ENCODE measurements around the gene MANSC4.
"Not testable (repeated sequence)": the region's sequence is repeated elsewhere in the genome, so short reads cannot be mapped to it uniquely, and the experiment has no call there.

MANSC4 gene

DNA sequence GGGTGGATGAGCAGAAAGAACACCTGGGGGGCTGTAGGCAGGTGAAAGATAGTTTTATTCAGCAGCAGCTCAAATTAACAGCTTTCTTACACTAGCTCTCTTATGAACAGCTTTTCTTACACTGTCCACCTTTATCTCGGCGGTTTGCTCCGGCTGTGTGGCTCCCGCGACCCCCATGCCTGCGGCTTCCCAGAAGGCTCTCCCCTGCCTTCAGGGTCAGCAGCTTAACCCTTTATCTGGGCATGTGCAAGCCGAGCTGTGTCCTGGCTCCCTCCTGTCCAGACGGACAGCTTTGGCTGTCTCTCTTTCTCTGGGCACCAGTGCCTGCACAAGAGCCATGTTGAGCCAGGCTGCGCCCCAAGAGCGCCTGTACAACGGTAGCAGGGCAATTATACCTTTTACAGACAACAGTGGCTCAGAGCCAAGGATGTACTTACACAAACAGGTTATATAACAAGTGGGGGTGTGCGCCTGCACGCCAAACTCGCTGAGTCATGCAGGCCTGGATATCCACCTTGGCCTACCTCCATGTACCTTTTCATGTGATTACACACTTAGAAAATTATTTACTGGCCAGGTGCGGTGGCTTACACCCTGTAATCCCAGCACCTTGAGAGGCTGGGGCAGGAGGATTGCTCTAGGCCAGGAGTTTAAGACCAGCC lies 28.5 kb downstream of the MANSC4 start:
- Histone ChIP-seq H3K27ac (ENCODE audit: low read depth, low read length) (no peak overlapping the region), H3K4me1 (ENCODE audit: control insufficient read depth, insufficient read depth, low read length) (no peaks in the 10 kb centered on the region), H3K9me3 (ENCODE audit: control insufficient read depth, insufficient read depth, low read depth, low read length) (no peaks in the 10 kb centered on the region), H3K36me3 (ENCODE audit: control insufficient read depth, insufficient read depth, low read length) (peaks cover 18% of the 10 kb centered on the region), H3K4me3 (ENCODE audit: low read depth, low read length) (no peak overlapping the region), H3K27me3 (ENCODE audit: control insufficient read depth, insufficient read depth, low read length) (no peaks in the 10 kb centered on the region), H3K9ac (ENCODE audit: low read length) (no peak overlapping the region)

DNA sequence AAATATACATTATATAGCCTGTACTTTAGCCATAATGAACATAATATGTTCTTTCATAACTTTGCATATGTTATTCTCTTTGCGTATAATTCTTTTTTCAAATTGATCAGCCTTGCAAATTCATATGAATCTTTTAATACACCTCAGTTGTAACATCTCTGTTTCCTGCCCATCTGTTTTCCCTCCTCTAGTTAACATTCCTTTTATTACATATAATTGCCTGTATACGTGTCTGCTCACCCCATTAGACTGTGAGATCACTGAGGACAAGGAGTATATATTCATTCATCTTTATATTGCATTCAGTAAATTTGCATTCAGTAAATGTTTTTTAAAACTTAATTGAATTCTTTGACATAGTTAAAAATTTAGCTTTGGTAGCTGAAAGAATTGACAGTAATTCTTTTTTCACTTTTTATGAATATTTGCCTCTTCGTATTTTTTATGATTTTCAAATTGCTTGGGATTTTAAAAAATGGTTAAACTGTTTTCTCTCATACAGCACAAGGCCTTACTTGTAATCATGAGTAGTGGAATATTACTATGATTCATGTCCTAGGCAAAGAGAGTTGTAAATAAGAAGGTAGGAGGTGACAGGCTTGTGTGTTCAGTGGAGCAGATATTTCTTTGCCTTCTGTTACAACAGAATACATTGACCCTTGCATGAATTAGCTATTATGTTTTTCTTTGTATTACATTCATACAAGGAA lies 32.8 kb downstream of the MANSC4 start:
- Histone ChIP-seq H3K9ac (ENCODE audit: low read length) (no peak overlapping the region), H3K9me3 (ENCODE audit: control insufficient read depth, insufficient read depth, low read depth, low read length) (no peaks in the 10 kb centered on the region), H3K36me3 (ENCODE audit: control insufficient read depth, insufficient read depth, low read length) (peaks cover 33% of the 10 kb centered on the region), H3K27me3 (ENCODE audit: control insufficient read depth, insufficient read depth, low read length) (no peaks in the 10 kb centered on the region), H3K4me1 (ENCODE audit: control insufficient read depth, insufficient read depth, low read length) (no peaks in the 10 kb centered on the region), H3K27ac (ENCODE audit: low read depth, low read length) (no peak overlapping the region), H3K4me3 (ENCODE audit: low read depth, low read length) (no peak overlapping the region)

DNA sequence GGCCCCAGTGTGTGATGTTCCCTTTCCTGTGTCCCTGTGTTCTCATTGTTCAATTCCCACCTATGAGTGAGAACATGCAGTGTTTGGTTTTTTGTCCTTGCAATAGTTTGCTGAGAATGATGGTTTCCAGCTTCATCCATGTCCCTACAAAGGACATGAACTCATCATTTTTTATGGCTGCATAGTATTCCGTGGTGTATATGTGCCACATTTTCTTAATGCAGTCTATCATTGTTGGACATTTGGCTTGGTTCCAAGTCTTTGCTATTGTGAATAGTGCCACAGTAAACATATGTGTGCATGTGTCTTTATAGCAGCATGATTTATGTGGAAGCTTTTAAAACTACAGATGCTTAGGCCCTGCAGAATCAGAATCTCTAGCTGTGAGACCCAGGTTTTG lies 34.3 kb downstream of the MANSC4 start:
- H3K36me3 ChIP-seq (ENCODE audit: control insufficient read depth, insufficient read depth, low read length), result peaks cover 31% of the 10 kb centered on the region

DNA sequence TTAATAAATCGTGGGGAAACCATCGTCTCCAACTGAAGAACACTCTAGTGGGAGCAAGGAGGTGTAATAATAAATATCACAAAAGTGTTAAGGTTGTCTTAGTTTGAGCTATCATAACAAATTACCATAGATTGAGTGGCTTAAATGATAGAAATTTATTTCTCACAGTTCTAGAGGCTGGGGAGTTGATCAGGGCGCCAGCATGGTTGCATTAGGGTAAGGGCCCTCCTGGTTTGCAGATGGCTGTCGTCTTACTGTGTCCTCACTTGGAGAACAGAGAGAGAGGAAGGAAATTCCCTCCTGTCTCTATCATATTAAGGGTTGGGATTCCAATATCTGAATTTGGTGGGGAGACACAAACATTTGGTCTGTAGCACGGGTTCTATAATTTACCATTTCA lies 36.4 kb downstream of the MANSC4 start:
- H3K36me3 ChIP-seq (ENCODE audit: control insufficient read depth, insufficient read depth, low read length), result peaks cover 40% of the 10 kb centered on the region
- H3K4me1 ChIP-seq (ENCODE audit: control insufficient read depth, insufficient read depth, low read length), result no peaks in the 10 kb centered on the region
- no peaks in the 10 kb centered on the region for H3K27me3 ChIP-seq (ENCODE audit: control insufficient read depth, insufficient read depth, low read length)
- H3K9ac ChIP-seq (ENCODE audit: low read length), result no peak overlapping the region
- H3K27ac ChIP-seq (ENCODE audit: low read depth, low read length), result no peak overlapping the region
- H3K9me3 ChIP-seq (ENCODE audit: control insufficient read depth, insufficient read depth, low read depth, low read length), result no peaks in the 10 kb centered on the region
- no peak overlapping the region for H3K4me3 ChIP-seq (ENCODE audit: low read depth, low read length)

More for the DNA sequence above, 34.3 kb downstream of the MANSC4 start:
- not testable (repeated sequence) for H3K4me3 ChIP-seq (ENCODE audit: low read depth, low read length); H3K4me1 ChIP-seq (ENCODE audit: control insufficient read depth, insufficient read depth, low read length); H3K27me3 ChIP-seq (ENCODE audit: control insufficient read depth, insufficient read depth, low read length); H3K9ac ChIP-seq (ENCODE audit: low read length); H3K27ac ChIP-seq (ENCODE audit: low read depth, low read length); H3K9me3 ChIP-seq (ENCODE audit: control insufficient read depth, insufficient read depth, low read depth, low read length)

DNA sequence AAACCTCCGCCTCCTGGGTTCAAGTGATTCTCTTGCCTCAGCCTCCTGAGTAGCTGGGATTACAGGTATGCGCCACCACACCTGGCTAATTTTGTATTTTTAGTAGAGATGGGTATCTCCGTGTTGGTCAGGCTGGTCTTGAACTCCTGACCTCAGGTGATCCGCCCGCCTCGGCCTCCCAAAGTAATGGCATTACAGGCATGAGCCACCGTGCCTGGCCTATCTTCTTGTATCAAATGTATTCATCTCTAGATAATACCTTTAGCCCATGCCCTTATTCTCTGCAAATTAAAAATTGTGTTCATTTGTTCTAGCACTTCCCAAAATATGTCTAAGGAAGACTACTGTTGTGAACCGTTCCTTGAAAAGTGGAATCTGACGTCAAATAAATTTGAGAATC lies 45.7 kb downstream of the MANSC4 start:
- not testable (repeated sequence) for H3K27me3 ChIP-seq (ENCODE audit: control insufficient read depth, insufficient read depth, low read length); H3K4me3 ChIP-seq (ENCODE audit: low read depth, low read length); H3K9ac ChIP-seq (ENCODE audit: low read length); H3K9me3 ChIP-seq (ENCODE audit: control insufficient read depth, insufficient read depth, low read depth, low read length); H3K27ac ChIP-seq (ENCODE audit: low read depth, low read length); H3K4me1 ChIP-seq (ENCODE audit: control insufficient read depth, insufficient read depth, low read length)
- H3K36me3 ChIP-seq (ENCODE audit: control insufficient read depth, insufficient read depth, low read length), result peaks cover 52% of the 10 kb centered on the region

DNA sequence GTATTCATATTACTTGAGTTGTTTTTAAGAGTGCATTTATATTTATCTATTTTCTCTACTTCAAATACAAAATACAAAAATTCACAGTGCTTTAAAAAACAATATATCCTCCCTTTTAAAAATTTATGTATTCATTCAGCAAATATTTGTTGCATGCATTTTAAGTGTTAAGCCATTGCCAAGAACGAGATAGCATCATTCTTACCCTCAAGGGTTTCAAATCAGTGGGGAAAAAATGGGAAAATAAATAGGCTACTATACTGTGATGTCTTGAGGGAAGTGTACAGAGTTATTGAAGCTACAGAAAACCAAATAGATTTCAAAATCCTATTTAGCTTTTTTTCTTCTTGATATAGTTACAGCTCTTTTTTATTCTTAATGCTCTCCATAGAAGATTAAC lies 46.2 kb downstream of the MANSC4 start:
- H3K36me3 ChIP-seq (ENCODE audit: control insufficient read depth, insufficient read depth, low read length), result peaks cover 48% of the 10 kb centered on the region
- no peaks in the 10 kb centered on the region for H3K9me3 ChIP-seq (ENCODE audit: control insufficient read depth, insufficient read depth, low read depth, low read length)
- H3K9ac ChIP-seq (ENCODE audit: low read length), result no peak overlapping the region
- H3K27ac ChIP-seq (ENCODE audit: low read depth, low read length), result no peak overlapping the region
- no peaks in the 10 kb centered on the region for H3K27me3 ChIP-seq (ENCODE audit: control insufficient read depth, insufficient read depth, low read length)
- no peaks in the 10 kb centered on the region for H3K4me1 ChIP-seq (ENCODE audit: control insufficient read depth, insufficient read depth, low read length)
- no peak overlapping the region for H3K4me3 ChIP-seq (ENCODE audit: low read depth, low read length)

DNA sequence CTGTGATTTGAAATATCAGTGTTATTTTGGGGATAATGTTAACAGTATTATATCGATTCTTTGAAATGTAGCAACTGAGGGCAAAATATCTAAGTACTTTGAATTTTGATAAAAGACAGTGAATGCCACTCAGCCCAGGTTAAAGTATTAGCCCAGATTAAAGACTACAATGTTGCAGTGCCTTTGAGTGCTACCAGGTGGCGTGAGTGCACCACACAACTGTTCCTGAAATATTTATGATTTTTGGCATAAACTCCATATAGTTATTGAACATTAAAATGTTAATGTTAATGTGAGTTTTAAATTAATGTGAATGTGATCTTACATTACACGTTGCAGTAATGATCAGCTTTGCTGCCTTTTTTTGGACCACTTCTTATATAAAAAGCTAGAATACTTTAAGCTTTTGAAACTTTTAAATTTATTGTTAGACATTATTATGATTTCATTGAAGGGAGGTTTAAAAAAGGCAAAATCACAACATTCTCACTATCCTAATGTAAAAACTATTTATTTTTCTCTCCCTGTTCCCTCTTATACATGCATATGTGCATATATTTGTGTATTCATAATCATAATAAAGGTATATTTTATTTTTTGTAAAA lies 46.9 kb downstream of the MANSC4 start:
- no peak overlapping the region for H3K27ac ChIP-seq (ENCODE audit: low read depth, low read length)
- H3K4me1 ChIP-seq (ENCODE audit: control insufficient read depth, insufficient read depth, low read length), result no peaks in the 10 kb centered on the region
- H3K36me3 ChIP-seq (ENCODE audit: control insufficient read depth, insufficient read depth, low read length), result peaks cover 46% of the 10 kb centered on the region
- no peak overlapping the region for H3K4me3 ChIP-seq (ENCODE audit: low read depth, low read length)
- no peak overlapping the region for H3K9ac ChIP-seq (ENCODE audit: low read length)
- H3K27me3 ChIP-seq (ENCODE audit: control insufficient read depth, insufficient read depth, low read length), result no peaks in the 10 kb centered on the region
- no peaks in the 10 kb centered on the region for H3K9me3 ChIP-seq (ENCODE audit: control insufficient read depth, insufficient read depth, low read depth, low read length)

DNA sequence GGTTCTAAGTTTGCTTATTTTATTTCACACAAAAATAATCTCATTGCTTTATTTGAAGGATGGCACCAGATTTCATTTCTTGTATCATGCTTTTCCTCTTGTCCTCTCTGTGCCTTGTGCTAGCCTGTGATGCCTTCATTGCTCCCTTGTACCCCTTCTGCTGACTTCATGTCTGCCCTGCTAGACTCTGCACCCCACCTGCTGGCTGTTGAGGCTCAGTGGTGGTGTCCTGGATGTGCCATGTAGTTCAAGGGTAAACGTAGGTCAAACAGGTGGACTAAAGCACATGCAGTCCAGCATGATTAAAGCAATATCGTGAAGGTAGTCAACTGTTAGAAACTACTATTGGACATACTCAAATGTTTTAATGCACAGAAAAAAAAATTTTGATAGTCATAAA lies 47.8 kb downstream of the MANSC4 start:
- H3K27me3 ChIP-seq (ENCODE audit: control insufficient read depth, insufficient read depth, low read length), result no peaks in the 10 kb centered on the region
- no peak overlapping the region for H3K27ac ChIP-seq (ENCODE audit: low read depth, low read length)
- H3K4me3 ChIP-seq (ENCODE audit: low read depth, low read length), result no peak overlapping the region
- H3K4me1 ChIP-seq (ENCODE audit: control insufficient read depth, insufficient read depth, low read length), result no peaks in the 10 kb centered on the region
- no peak overlapping the region for H3K9ac ChIP-seq (ENCODE audit: low read length)
- H3K36me3 ChIP-seq (ENCODE audit: control insufficient read depth, insufficient read depth, low read length), result peaks cover 40% of the 10 kb centered on the region
- no peaks in the 10 kb centered on the region for H3K9me3 ChIP-seq (ENCODE audit: control insufficient read depth, insufficient read depth, low read depth, low read length)

DNA sequence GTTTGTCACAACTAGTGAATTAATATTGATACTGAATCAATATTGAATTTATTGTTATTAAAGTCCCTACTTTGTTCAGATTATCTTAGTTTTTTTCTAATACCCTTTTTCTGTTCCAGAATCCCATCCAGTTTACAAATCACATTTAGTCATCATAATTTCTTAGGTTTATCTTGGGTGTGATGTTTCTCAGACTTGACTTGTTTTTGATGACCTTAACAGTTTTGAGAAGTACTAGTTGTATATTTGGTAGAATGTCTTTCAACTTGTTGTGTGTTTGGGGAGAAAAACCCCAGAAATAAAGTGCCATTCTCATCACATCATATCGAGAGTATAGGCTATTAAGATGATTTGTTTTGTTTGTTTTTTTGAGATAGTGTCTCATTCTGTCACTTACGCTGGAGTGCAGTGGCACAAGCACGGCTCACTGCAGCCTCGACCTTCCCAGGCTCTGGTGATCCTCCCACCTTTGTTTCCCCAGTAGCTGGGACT lies 49.9 kb downstream of the MANSC4 start:
- Histone ChIP-seq H3K27ac (ENCODE audit: low read depth, low read length) (no peak overlapping the region), H3K27me3 (ENCODE audit: control insufficient read depth, insufficient read depth, low read length) (no peaks in the 10 kb centered on the region), H3K9ac (ENCODE audit: low read length) (no peak overlapping the region), H3K4me3 (ENCODE audit: low read depth, low read length) (no peak overlapping the region), H3K4me1 (ENCODE audit: control insufficient read depth, insufficient read depth, low read length) (no peaks in the 10 kb centered on the region), H3K36me3 (ENCODE audit: control insufficient read depth, insufficient read depth, low read length) (peaks cover 42% of the 10 kb centered on the region), H3K9me3 (ENCODE audit: control insufficient read depth, insufficient read depth, low read depth, low read length) (no peaks in the 10 kb centered on the region)

DNA sequence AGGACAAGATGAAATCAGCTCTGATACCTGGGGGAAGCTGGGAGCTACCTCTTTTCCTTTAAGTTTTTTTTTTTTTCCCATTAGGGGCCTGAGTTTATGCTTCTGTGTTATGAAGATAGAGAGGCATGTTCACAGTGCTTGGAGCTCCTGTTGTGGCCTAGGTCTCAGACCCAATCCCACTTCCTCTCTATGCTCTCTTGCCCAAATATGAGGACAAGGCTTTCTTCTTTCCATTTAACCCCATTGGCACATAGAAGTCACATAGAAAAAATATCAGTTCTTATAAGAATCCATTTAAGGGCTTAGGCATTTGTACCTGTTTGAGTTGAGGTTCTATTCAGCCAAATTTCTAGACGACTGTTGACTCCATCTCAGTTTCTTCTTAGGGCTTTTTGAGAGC lies 56.8 kb downstream of the MANSC4 start:
- H3K36me3 ChIP-seq (ENCODE audit: control insufficient read depth, insufficient read depth, low read length), result peaks cover 60% of the 10 kb centered on the region
- H3K4me3 ChIP-seq (ENCODE audit: low read depth, low read length), result no peak overlapping the region
- H3K4me1 ChIP-seq (ENCODE audit: control insufficient read depth, insufficient read depth, low read length), result no peaks in the 10 kb centered on the region
- H3K27me3 ChIP-seq (ENCODE audit: control insufficient read depth, insufficient read depth, low read length), result no peaks in the 10 kb centered on the region
- no peak overlapping the region for H3K9ac ChIP-seq (ENCODE audit: low read length)
- no peak overlapping the region for H3K27ac ChIP-seq (ENCODE audit: low read depth, low read length)
- no peaks in the 10 kb centered on the region for H3K9me3 ChIP-seq (ENCODE audit: control insufficient read depth, insufficient read depth, low read depth, low read length)
